ENCODE measurements around the gene RGL1.

The RGL1 gene

DNA sequence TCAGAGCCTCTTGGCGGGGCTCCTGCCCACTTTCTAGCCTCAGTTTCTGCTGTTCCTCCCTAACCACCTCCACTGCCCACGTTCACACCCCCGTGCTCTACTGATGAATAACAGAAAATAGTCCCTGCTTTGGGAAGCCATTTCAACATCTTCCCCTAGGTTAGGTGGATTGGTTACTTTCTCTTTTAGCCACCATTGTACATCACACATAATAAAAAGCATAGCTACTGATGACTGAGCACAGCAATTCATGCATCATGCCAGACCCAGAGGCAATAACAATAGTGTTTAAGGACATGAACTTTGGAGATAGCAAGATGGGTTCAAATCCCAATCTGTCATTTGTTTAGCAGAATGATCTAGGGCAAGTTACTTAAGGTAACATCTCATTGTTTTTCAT lies 158.0 kb downstream of the RGL1 start:
- DNase-seq = no peak

DNA sequence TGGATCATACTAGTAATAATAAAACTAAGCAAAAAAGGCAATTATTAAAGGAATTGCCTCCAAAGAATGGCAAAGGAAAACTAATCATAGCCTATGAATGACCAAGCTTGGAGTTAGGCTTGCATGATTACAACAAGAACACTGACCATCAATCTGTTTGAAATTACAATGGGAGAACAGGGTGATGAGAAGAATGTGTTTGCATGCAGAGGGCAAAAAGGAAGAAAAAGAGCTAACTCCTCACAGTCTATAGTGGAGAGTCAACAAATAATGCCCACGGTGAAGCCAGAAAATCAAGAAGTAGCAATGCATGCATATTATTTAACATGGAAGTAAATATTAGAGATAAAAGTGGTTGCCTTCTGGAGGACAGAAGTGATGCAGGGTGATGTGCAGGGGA lies 160.8 kb downstream of the RGL1 start:
- DNase-seq = no peak

GRCh38 chr1:183966487-183966886 lies 161.6 kb downstream of the RGL1 start:
- DNase-seq = no peak

GRCh38 chr1:183967914-183968313 lies 163.0 kb downstream of the RGL1 start:
- DNase-seq = no peak

DNA sequence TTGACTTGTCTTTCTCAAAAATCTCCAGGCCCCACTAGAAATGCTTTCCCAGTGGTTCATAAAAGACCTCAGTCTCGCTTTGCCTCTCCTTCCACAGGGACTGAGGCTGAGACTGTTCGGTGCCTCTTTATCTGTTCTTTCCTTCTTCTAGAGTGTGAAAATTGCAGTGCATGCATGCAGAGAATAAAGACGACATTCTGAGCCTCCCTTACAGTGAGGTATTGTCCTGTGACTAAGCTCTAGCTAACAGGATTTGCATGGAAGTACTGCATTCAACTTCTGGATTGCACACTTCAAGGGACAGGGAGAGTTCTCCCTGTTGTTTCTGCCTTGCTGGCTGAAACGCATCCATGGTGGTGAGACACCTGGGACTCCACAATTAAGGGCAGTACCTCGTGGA lies 163.5 kb downstream of the RGL1 start:
- no peak for DNase-seq

DNA sequence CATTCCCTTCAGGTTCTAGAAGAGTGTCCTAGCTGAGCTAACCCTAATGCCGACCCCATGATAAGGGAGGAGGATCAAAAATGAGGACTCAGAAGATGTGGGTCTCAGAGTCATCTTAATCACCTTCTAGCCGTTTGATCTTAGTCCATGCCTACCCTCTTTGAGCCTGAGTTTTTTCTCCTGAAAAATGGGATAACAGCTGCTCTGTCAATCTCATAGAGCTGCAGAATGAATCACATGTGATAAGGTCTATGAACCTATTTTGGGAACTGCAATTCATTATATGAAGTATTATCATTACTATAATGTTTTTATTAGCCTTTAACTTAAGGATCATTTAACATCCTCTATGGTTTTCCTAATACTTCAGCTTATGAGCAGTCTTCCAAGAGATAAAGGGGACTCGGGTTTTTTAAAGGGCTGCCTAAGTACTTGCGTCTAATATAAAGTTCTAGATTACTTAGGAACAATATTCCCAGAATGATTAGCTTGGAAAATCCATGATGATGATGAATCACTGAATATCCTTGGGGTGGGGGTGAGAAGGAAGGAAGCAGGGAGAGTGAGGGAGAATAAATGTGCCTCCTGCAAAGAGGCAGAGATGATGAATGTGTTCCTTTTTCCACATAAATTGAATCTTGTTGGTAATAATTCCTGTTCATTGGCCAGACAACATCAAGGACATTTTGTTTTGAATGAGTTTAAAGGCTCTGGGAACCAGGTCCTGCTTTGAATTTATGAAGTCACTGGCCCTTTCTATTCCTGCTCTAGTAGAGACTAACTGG lies 165.8 kb downstream of the RGL1 start:
- no peak for DNase-seq

GRCh38 chr1:183975651-183976050 lies 170.7 kb downstream of the RGL1 start:
- no peak for DNase-seq

DNA sequence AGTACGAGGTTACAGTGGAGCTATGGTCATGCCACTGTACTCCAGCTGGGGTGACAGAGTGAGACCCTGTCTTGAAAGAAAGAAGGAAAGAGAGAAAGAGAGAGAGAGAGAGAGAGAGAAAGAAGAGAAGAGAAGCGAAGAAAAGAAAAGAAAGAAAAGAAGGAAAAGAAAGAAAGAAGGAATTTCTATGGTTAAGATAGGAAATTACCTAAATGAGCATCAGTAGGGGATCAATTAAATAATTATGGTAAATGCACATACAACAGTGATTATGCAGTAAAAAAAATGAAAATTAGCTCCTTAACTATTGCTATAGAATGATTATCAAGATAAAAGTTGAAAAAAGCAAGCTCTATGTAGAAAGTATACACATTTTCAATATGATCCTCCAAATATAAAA lies 172.8 kb downstream of the RGL1 start:
- DNase-seq = no peak

All from suppressor macrophage treated with lipopolysaccharide for 1 hour (primary cell).